Central memory CD4-positive, alpha-beta T cell (primary cell): ENCODE measurements around the gene L3MBTL2.

ENCODE experiments used
- DNase-seq: peaks from one replicate; pipeline ENCODE4 v3.0.0; 2022

Gene L3MBTL2

GRCh38 chr22:41280065-41280464 is 75.0 kb downstream of the L3MBTL2 start:
- no peak for DNase-seq

- DNase-seq: no peak
These were observed 75.7 kb downstream of the L3MBTL2 start for GRCh38 chr22:41280854-41281253.
